Measurements from ENCODE around the gene CACNA2D3.

DNA sequence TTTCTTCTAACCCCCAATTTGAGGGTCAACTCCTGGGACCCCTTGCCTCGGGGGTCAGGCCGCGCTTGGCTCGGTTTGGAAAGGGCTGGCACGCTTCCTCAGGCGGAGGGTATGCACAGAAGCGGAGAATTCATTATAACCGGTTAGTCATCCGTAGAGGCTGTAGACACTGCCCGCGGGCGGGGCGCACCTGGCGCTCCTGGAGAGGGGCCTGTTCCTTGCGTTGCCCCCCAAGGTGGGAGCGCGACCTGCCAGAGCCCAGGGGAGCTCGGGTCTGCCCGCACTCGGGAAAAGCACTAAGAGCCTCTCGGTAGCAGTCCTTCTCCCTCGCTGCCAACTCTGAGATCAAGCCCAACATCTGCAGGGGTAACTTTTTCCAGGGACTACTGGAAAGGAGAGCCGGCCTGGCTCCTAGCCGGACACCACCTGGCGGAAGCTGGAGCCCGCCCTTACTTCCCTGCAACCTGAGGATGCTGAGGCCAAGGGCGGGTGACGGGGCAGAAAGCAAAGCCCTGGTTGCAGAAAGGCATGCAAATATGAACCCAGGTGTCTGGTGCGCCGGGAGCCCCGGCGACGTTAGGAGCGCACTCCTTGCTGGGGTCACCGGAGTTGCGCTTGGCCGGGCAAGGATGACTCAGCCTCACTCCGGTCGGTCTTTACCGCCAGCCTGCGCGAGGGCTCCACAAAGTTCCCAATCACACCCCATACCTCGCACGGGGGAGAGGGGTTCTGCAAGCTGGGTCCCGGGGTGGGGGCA lies 1.5 kb upstream of the CACNA2D3 start:
- TF ChIP-seq SIN3A (IDR thresholded peaks at IDR 0.05; ENCODE audit: borderline replicate concordance, insufficient read depth, low read length) (no peak), POLR2AphosphoS5 (IDR thresholded peaks at IDR 0.05; ENCODE audit: low read depth, low read length) (no peak), REST (IDR thresholded peaks at IDR 0.05; ENCODE audit: insufficient read depth in 1 of 2, low read depth in 2 of 2, low read length in 2 of 2) (no peak), TAF1 (IDR thresholded peaks at IDR 0.05; ENCODE audit: borderline replicate concordance, insufficient read depth, low read length) (no peak)
